Keratinocyte (primary cell): ENCODE measurements around the gene MEIS2.

Experiments used
- EZH2 ChIP-seq: IDR thresholded peaks from one replicate; pipeline ENCODE4 v1.6.1; 2012; ENCODE audit warnings: inconsistent platforms, mild to moderate bottlenecking, low read length, moderate library complexity
- TF ChIP-seq, protein P1 (sequence below), 3 experiments: IDR thresholded peaks in 1 of 3; conservative IDR thresholded peaks in 1 of 3; optimal IDR thresholded peaks in 1 of 3; 2 replicates in 2 of 3; 3 replicates in 1 of 3; pipeline versions ENCODE3 to v1.5.1; 2011; ENCODE audit warnings: low read length in 3 of 3, mild to moderate bottlenecking in 3 of 3, moderate library complexity in 2 of 3, control low read depth in 1 of 3, inconsistent platforms in 1 of 3; ENCODE audit not compliant: insufficient read depth in 2 of 3; ENCODE audit errors: extremely low read depth in 1 of 3

- TF ChIP-seq, protein P1, sequence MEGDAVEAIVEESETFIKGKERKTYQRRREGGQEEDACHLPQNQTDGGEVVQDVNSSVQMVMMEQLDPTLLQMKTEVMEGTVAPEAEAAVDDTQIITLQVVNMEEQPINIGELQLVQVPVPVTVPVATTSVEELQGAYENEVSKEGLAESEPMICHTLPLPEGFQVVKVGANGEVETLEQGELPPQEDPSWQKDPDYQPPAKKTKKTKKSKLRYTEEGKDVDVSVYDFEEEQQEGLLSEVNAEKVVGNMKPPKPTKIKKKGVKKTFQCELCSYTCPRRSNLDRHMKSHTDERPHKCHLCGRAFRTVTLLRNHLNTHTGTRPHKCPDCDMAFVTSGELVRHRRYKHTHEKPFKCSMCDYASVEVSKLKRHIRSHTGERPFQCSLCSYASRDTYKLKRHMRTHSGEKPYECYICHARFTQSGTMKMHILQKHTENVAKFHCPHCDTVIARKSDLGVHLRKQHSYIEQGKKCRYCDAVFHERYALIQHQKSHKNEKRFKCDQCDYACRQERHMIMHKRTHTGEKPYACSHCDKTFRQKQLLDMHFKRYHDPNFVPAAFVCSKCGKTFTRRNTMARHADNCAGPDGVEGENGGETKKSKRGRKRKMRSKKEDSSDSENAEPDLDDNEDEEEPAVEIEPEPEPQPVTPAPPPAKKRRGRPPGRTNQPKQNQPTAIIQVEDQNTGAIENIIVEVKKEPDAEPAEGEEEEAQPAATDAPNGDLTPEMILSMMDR (optimal IDR thresholded peaks at IDR 0.05 in 1 of 3, IDR thresholded peaks at IDR 0.05 in 1 of 3, conservative IDR thresholded peaks at IDR 0.05 in 1 of 3; ENCODE audit: extremely low read depth in 1 of 3, insufficient read depth in 2 of 3, low read length in 3 of 3) = no peak
- TF ChIP-seq EZH2 = no peak
Observed at GRCh38 chr15:36881516-36881915, 218.8 kb downstream of the MEIS2 start.
